Uterus (tissue), 2 donors: ENCODE data around the gene NR2C2AP.

ENCODE experiments used
- POLR2A ChIP-seq, 2 donors: fragments of 450-650 bp; IDR thresholded peaks; one replicate each; pipeline ENCODE4 v1.6.1; 2016; ENCODE audit warnings: antibody characterized with exemption in 2 of 2, mild to moderate bottlenecking in 1 of 2, moderate library complexity in 1 of 2
- TF ChIP-seq, protein P1 (sequence below), 4 experiments: fragments of 200-600 bp in 2 of 4; fragments of 450-650 bp in 2 of 4; sonication (generic) in 2 of 4; IDR thresholded peaks; one replicate each; pipeline ENCODE4 v1.5.1; 2016 to 2019; ENCODE audit warnings: antibody characterized with exemption in 4 of 4, mild to moderate bottlenecking in 2 of 4, moderate library complexity in 1 of 4

DNA sequence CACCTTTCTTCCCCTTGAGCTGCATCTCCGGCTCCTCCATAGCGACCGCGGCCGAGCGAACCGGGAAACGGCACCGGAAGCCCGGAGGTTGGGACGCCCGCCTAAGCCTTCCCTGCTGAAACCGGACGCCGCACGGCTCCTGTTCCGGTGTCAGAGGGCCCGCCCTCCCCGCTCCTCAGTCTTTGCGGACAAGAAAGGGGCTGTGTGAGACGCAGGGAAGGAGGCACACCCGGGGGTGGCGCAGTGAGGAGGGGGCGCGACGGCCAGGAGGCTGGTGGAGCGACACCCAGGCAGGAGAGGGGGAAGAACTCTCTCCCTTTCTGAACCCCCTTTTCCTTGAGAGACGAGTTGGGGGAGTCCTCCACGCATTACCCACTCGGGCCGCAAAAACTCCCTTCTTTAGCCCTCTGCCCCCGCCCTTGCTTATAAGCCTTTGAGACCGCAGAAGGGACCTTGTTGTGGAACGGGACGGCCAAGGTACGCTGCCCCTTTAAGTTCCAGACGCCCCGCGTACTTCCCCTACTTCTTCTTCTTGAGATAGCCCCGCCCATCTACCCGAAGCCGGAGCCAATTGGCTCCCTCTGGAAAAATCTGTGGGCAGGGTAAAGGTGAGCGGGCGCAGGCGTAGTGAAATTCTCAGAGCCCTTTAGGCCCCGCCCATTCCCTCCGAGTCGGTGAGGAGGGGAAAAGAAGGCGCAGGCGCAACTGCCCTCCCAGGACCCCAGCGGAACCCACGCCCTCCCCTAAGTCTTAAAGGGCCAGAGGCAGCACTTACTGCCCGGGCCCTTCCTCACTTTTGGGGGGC lies 10.9 kb downstream of the NR2C2AP start, which contains the start of the genes BORCS8 and RFXANK:
- TF ChIP-seq, protein P1, sequence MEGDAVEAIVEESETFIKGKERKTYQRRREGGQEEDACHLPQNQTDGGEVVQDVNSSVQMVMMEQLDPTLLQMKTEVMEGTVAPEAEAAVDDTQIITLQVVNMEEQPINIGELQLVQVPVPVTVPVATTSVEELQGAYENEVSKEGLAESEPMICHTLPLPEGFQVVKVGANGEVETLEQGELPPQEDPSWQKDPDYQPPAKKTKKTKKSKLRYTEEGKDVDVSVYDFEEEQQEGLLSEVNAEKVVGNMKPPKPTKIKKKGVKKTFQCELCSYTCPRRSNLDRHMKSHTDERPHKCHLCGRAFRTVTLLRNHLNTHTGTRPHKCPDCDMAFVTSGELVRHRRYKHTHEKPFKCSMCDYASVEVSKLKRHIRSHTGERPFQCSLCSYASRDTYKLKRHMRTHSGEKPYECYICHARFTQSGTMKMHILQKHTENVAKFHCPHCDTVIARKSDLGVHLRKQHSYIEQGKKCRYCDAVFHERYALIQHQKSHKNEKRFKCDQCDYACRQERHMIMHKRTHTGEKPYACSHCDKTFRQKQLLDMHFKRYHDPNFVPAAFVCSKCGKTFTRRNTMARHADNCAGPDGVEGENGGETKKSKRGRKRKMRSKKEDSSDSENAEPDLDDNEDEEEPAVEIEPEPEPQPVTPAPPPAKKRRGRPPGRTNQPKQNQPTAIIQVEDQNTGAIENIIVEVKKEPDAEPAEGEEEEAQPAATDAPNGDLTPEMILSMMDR (IDR thresholded peaks at IDR 0.05) = peak in 2 of 4 experiments; percentile 17 to 19
- TF ChIP-seq POLR2A (IDR thresholded peaks at IDR 0.05) = peak; percentile 54 to 79
